HepG2 (cell line): ENCODE measurements around the gene SUSD6. TPM values are rescaled to one million over a fixed set of nuclear protein-coding genes. Genes with fewer than 3 reads are reported as not detected.

Source experiments
- AHR ChIP-seq: IDR thresholded peaks from 2 replicates; pipeline ENCODE4 v1.6.1; 2018; ENCODE audit warnings: missing genetic modification reagents, missing compliant biosample characterization
- ATF3 ChIP-seq: sonication (generic); formaldehyde crosslinking; IDR thresholded peaks from 2 replicates; pipeline ENCODE4 v1.4.0; 2020; ENCODE audit warnings: missing genetic modification reagents
- HNF4A ChIP-seq: sonication (generic); formaldehyde crosslinking; IDR thresholded peaks from 2 replicates; pipeline ENCODE4 v1.4.0; 2020; ENCODE audit warnings: missing genetic modification reagents
- MAFK ChIP-seq, 2 experiments: IDR thresholded peaks in 1 of 2; conservative IDR thresholded peaks in 1 of 2; 2 replicates each; pipeline ENCODE4 v1.6.1; 2011; ENCODE audit warnings: improper control_type of control experiment in 2 of 2, low read length in 2 of 2
- MTA1 ChIP-seq: sonication (generic); formaldehyde crosslinking; IDR thresholded peaks from 2 replicates; pipeline ENCODE4 v1.4.0; 2020; ENCODE audit warnings: missing genetic modification reagents, mild to moderate bottlenecking, borderline replicate concordance
- NR2F2 ChIP-seq: IDR thresholded peaks from 2 replicates; pipeline ENCODE4 v1.6.1; 2012; ENCODE audit warnings: low read depth, inconsistent platforms, borderline replicate concordance
- REST ChIP-seq, 2 experiments: IDR thresholded peaks; 2 replicates each; pipeline ENCODE4 v1.6.1; 2011 to 2012; ENCODE audit warnings: low read length in 2 of 2, borderline replicate concordance in 1 of 2, low read depth in 1 of 2, mild to moderate bottlenecking in 1 of 2, moderate library complexity in 1 of 2
- SATB2 ChIP-seq: sonication (generic); formaldehyde crosslinking; IDR thresholded peaks from 2 replicates; pipeline ENCODE4 v1.5.0; 2020; ENCODE audit warnings: missing genetic modification reagents
- SOX5 ChIP-seq: IDR thresholded peaks from 2 replicates; pipeline ENCODE4 v1.6.1; 2016; ENCODE audit warnings: borderline replicate concordance
- TRAFD1 ChIP-seq: sonication (generic); formaldehyde crosslinking; IDR thresholded peaks from 2 replicates; pipeline ENCODE4 v1.5.1; 2020; ENCODE audit warnings: missing genetic modification reagents, mild to moderate bottlenecking, borderline replicate concordance
- ZBTB33 ChIP-seq: sonication (generic); formaldehyde crosslinking; IDR thresholded peaks from 2 replicates; pipeline ENCODE4 v1.4.0; 2020; ENCODE audit warnings: missing genetic modification reagents
- ZBTB37 ChIP-seq: sonication (generic); formaldehyde crosslinking; IDR thresholded peaks from 2 replicates; pipeline ENCODE4 v1.4.0; 2020; ENCODE audit warnings: mild to moderate bottlenecking, missing genetic modification reagents
- ZBTB43 ChIP-seq: sonication (generic); formaldehyde crosslinking; conservative IDR thresholded peaks from 2 replicates; pipeline ENCODE4 v1.4.0; 2020; ENCODE audit warnings: missing genetic modification reagents
- ZFAT ChIP-seq: sonication (generic); formaldehyde crosslinking; conservative IDR thresholded peaks from 2 replicates; pipeline ENCODE4 v1.8.1; 2023; ENCODE audit warnings: missing genetic modification reagents, inconsistent platforms
- ZNF569 ChIP-seq: sonication (generic); formaldehyde crosslinking; IDR thresholded peaks from 2 replicates; pipeline ENCODE4 v1.5.0; 2020; ENCODE audit warnings: mild to moderate bottlenecking, missing genetic modification reagents, moderate library complexity, borderline replicate concordance
- ZNF629 ChIP-seq: sonication (generic); formaldehyde crosslinking; conservative IDR thresholded peaks from 2 replicates; pipeline ENCODE4 v1.5.0; 2020; ENCODE audit warnings: missing genetic modification reagents
- polyA plus RNA-seq, 8 experiments: library from polyadenylated mRNA; depleted of rRNA in 3 of 8; stranded (reverse) in 7 of 8; unstranded in 1 of 8; fragments of >200 nt; fragmentation: Illumina TruSeq in 4 of 8; extraction: Trizol in 4 of 8; gene quantifications; 2 replicates each; pipeline versions ENCODE4 v1.2.1 to v1.2.3, GENCODE V29; 2011 to 2016; ENCODE audit warnings: low read depth in 4 of 8, missing spikeins in 1 of 8, mixed read lengths in 1 of 8; ENCODE audit not compliant: insufficient read depth in 1 of 8
- total RNA-seq, 5 experiments: library from RNA; depleted of rRNA; stranded (reverse); fragments of >200 nt; fragmentation: Illumina TruSeq; extraction: Trizol; gene quantifications; 2 replicates each; pipeline ENCODE4 v1.2.3, GENCODE V29; 2016; ENCODE audit warnings: low read depth in 1 of 5

Gene SUSD6
- total and polyA plus RNA-seq, 2 of the 13 experiments (the other 11 are each of a cell fraction or from before 2014, with no cell fraction given), result 7.2 to 7.4 TPM

GRCh38 chr14:69693801-69694729, 82.7 kb downstream of the SUSD6 start (continued):
- no peak for TF ChIP-seq ZBTB33 (CRISPR knock-in tag)
- no peak; a peak in 1 of 4 replicates for TF ChIP-seq MAFK (conservative IDR thresholded peaks at IDR 0.05 in 1 of 2, IDR thresholded peaks at IDR 0.05 in 1 of 2; ENCODE audit: low read length in 2 of 2)
- no peak for TF ChIP-seq TRAFD1 (CRISPR knock-in tag)
- TF ChIP-seq SOX5, result peak; percentile 81; the same call in 1 of the 2 replicates
- TF ChIP-seq ZNF629 (CRISPR knock-in tag), result no peak
- TF ChIP-seq ZBTB43 (CRISPR knock-in tag), result no peak
- no peak for TF ChIP-seq NR2F2
- TF ChIP-seq ZNF569 (CRISPR knock-in tag), result no peak
- TF ChIP-seq HNF4A (CRISPR knock-in tag), result peak; percentile 85
- no peak for TF ChIP-seq SATB2 (CRISPR knock-in tag)
- TF ChIP-seq AHR (CRISPR knock-in tag), result no peak
- TF ChIP-seq REST (IDR thresholded peaks at IDR 0.05; ENCODE audit: borderline replicate concordance in 1 of 2, low read depth in 1 of 2, low read length in 2 of 2), result peak in 1 of 2 experiments; percentile 17; a peak in 1 of 4 replicates
- 0 out of 2 replicates have a peak, but pooled peaks have one; percentile 18 for TF ChIP-seq MTA1 (CRISPR knock-in tag)
- no peak for TF ChIP-seq ATF3 (CRISPR knock-in tag)
- no peak for TF ChIP-seq ZFAT (CRISPR knock-in tag)
- no peak for TF ChIP-seq ZBTB37
